Measurements from ENCODE around the gene SLC39A9.
"Not testable (repeated sequence)": the region's sequence is repeated elsewhere in the genome, so short reads cannot be mapped to it uniquely, and the experiment has no call there.

The SLC39A9 gene

DNA sequence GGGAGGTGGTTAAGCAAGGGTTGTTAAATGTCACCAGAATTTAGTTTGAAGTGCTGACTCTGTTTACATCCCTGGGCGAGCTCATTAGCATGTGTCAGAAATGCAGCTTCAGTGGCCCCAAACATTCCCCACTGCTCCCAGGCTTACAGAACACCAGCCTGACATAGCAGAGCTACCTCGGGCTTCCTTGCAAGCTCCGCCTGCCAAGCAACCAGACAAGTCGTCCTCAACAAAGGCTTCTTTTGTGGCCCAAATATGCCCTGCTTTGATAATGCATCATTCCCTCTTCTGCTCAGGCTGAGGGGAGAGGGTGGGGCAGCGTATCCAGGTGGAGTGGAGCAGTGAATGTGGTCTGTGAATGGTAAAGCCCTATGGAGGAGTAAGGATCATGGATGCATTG lies 28.4 kb upstream of the SLC39A9 start:
- no peak for DNase-seq (ENCODE audit: low spot score)

- DNase-seq (ENCODE audit: low spot score) = no peak
Measured at GRCh38 chr14:69372146-69372545, 26.3 kb upstream of the SLC39A9 start.

DNA sequence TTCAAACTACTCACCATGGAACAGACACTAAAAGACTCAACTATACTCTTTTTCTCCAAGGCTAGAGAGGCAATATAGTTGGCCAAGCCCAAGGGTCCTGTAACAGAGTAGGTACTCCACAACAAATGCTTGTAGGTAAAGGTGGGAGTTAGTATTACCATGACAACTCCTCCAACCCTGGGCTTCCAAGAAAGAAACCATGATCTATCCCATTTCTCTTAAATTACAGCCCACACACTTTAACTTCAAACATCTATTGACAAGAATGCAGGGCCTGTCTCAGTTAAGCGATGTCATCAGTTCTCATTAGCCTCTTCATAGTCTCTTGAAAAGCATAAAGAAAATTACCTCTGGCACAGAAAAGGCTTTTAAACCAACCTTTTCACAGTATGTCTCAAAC lies 25.4 kb upstream of the SLC39A9 start:
- no peak for DNase-seq (ENCODE audit: low spot score)

GRCh38 chr14:69374235-69374634 lies 24.3 kb upstream of the SLC39A9 start:
- no peak for DNase-seq (ENCODE audit: low spot score)

DNA sequence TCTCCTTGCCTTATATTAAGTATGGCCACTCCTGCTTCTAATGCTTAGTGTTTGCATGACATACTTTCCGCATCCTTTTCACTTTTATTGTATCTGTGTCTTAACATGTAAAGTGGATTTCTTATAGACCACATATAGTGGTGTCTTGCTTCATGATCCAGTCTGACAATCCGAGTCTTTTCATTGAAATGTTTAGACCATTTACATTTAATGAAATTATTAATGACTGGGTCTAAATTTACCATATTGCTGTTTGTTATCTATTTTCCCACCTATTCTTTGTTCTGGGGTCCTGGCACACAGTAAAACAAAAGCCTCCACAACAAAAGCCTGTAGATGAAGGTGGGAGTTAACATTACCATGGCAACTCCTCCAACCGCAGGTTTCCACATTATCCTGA lies 23.3 kb upstream of the SLC39A9 start:
- DNase-seq (ENCODE audit: low spot score) = no peak

GRCh38 chr14:69375722-69376121 lies 22.8 kb upstream of the SLC39A9 start:
- no peak for DNase-seq (ENCODE audit: low spot score)

- DNase-seq (ENCODE audit: low spot score) = no peak
Measured at GRCh38 chr14:69376439-69376838, 22.1 kb upstream of the SLC39A9 start.

DNA sequence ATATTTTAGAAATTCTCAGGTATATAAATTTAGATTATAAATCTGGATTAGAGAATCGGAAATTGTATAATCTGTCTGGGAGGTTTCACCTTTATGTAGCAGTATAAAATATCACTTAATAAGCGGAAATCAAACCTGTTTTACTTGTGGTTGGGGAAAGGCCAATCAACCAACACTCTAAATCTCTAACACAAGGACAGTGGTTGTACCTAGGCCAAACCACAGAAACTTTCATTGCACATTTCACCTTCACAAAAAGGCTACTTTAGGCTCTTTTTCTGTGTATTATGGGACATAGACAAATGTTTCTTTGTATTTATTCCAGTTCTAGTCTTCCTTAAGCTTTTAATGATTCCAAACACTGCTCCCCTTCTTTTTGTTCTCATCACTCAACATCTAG lies 20.2 kb upstream of the SLC39A9 start:
- DNase-seq (ENCODE audit: low spot score) = no peak

DNA sequence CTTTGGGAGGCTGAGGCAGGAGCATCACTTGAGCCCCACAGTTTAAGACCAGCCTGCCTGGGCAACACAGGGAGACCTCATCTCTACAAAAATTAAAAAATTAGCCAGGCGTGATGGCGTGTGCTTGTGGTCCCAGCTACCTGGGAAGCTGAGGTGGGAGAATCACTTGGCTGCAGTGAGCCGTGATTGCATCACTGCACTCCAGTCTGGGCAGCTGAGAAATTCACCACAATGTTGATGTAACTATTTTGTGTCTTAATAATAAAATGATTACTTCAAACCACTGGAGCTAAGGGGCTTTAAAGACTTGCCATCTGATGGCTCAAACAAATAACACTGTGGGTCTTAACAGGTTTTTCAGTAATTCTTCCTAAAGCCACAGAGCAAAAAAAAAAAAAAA lies 11.2 kb upstream of the SLC39A9 start:
- DNase-seq (ENCODE audit: low spot score) = no peak

DNA sequence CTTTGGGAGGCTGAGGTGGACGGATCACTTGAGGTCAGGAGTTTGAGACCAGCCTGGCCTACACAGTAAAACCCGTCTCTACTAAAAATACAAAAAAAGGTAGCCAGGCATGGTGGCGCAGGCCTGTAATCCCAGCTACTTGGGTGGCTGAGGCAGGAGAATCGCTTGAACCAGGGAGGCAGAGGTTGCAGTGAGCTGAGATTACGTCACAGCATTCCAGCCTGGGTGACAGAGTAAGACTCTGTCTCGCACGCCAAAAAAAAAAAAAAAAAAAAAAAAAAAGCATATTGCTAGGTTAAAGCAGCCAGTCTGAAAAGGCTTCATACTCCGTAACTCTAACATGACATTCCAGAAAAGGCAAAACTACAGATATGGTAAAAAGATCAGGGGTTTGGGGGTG lies 7.1 kb upstream of the SLC39A9 start:
- not testable (repeated sequence) for DNase-seq (ENCODE audit: low spot score)

- no peak for DNase-seq (ENCODE audit: low spot score)
Measured at GRCh38 chr14:69392481-69392880, 6.0 kb upstream of the SLC39A9 start.

- DNase-seq (ENCODE audit: low spot score) = no peak
Measured at GRCh38 chr14:69395929-69396328, 2.6 kb upstream of the SLC39A9 start.

GRCh38 chr14:69398818-69399210 lies 322 bp downstream of the SLC39A9 start:
- no peak for DNase-seq (ENCODE audit: low spot score)

- no peak for DNase-seq (ENCODE audit: low spot score)
Measured at GRCh38 chr14:69399750-69400149, 1.3 kb downstream of the SLC39A9 start.

DNA sequence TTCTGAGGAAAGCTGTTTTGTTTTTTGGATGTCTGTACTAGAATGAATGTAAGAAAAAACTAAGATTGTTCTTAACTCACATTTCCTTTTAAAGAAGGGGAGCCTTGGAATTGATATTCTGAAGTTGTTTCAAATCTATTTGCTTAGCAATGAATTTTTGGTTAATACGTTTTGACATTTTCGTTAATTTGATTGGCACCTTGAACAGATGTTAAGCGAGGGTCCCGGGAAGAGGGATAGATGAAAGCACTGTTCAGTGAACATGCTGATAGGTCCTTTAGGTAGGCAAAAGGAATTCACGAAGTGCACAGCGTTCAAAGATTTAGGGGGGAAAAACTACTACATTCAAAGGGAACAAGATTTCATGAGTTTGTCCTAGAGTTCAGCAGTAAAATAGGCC lies 1.7 kb downstream of the SLC39A9 start:
- DNase-seq (ENCODE audit: low spot score) = no peak

DNA sequence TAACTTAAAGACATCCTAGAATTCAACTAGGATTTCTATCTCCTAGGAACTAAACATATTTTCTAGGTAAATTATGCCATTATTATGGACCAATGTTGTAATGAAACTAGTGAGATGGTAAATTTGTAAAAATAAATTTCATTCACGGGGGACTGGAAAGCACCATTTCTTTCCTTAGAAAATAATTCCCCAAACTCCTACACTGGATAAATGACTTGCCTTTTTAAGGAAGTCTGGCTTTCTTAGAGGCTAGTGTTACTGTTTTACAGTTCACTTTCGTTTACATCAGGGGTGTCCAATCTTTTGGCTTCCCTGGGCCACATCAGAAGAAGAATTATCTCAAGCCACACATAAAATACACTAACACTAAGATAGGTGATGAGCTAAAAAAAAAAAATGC lies 3.3 kb downstream of the SLC39A9 start:
- no peak for DNase-seq (ENCODE audit: low spot score)

DNA sequence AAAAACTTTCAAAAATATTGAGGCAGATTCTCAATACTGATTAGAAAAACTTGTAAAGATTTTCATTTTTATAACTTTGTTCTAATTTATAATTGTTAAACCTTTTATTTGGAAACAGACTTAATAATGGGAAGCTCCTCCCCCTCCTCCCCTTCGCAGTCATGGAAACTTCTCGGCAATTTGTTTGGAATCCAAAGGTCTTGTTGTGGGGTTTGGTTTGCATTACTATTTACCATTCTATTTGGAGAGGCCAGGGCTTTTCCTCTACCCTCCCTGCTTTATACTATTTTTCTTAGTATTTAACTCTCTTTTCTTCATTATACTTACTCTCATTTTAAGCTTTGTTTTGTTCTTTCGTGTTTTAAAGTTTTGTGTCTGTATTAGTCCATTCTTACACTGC lies 6.0 kb downstream of the SLC39A9 start:
- DNase-seq (ENCODE audit: low spot score) = no peak

GRCh38 chr14:69404883-69405282 lies 6.4 kb downstream of the SLC39A9 start:
- DNase-seq (ENCODE audit: low spot score) = no peak

DNA sequence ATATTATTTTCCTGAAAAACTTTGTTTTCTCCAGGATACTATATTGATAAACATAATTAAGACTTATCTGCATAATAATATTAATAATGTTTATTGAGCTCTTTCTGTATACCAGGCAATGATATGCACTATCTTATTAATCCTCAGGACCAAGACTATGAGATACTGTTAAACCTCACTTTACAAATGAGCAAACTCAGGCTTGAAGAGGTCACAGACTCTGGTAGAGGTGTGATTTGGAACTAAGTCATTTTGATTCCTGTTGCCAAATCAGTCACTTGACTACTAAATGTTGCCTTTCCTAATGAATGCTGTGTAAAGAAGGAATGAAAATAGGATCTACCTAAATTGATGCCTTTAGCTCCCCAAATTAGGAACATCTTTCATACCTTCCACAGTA lies 7.3 kb downstream of the SLC39A9 start:
- DNase-seq (ENCODE audit: low spot score) = no peak

DNA sequence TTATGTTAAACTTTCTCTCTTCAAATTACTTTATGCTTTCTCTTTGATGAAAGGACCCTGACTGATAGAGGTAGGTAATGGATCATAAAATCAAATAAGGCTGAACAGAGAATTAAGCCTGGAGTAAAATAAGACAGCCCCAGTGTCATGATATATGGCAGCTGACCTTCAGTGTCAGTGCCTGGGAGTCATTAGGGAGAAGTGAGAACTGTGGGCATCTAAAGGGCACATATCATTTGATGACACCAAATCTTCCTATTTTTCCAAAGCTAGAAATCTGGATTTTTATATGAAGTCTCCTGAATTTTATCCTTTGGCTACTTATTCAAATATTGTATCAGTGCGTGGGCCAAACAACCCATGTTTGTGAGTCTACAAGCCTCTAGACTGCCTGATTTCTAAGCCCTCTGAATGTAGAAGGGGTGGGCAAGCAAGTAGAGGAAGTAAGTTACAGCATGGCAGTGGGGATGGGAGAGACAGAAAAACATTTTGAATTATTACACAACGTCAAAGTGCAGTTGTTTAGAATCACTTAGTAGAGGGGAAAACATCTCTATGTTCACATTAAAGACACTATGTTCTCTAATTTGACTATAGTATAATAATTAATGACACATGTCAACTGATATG lies 10.0 kb downstream of the SLC39A9 start:
- DNase-seq (ENCODE audit: low spot score) = no peak

GRCh38 chr14:69413483-69413882 lies 15.0 kb downstream of the SLC39A9 start:
- DNase-seq (ENCODE audit: low spot score) = no peak

- not testable (repeated sequence) for DNase-seq (ENCODE audit: low spot score)
Measured at GRCh38 chr14:69416087-69416486, 17.6 kb downstream of the SLC39A9 start.

DNA sequence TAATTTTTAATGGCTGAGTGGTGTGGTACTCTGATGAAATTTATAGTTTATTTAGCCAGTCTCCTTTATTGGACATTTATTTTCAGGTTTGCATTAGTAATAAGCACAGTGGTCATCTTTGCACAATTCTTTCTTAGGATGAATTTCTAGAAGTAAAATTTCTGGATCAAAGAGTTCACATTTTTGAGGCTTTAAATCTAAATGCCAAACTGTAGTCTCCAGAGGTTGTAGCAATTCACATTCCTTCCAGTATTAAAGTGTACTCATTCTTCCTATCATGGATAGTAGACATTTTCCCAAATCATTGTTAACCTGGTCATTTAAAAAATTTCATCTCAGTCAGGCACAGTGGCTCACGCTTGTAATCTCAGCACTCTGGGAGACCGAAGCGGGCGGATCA lies 24.8 kb downstream of the SLC39A9 start:
- DNase-seq (ENCODE audit: low spot score) = peak; percentile 13

DNA sequence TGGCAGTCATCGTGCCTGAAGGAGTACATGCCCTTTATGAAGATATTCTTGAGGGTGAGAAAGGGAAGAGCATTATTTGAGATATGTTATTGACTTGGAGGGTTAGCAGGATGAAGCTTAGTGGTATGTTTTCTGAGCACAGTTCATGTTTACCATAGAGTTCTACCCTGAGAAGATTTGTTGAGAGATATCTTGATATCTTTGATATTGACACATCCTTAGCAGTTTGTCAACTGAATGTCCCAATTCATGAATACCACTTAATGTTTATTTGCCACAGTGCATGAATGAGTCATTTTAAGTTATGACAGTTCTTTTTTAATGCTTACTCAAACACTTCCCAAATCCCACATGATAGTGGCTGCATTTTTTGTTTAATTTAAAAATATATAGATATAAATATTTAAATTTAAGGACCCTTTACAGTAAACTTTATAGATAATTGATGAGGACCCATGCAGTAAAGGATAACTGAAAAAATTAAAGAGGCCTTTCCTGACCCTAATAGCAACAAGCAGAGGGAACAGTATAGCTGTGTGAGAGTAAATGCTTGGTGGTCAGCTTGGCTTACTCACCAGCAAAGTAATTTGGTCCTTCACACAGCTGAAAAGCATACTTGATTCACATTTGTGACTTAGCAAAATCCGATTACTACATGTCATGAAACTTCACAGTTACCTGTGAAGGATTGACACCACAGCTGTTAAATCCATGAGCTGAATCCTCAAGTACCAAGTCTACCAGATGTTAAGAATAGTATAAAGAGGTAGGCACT lies 25.8 kb downstream of the SLC39A9 start:
- peak; percentile 9 for DNase-seq (ENCODE audit: low spot score)
